SW 1271 (cell line): ENCODE measurements around the gene CELF2.

Source experiments
- DNase-seq, 2 experiments: peaks; one replicate each; lab custom pipeline; 2025; lab: John Stamatoyannopoulos, UW

The CELF2 gene

DNA sequence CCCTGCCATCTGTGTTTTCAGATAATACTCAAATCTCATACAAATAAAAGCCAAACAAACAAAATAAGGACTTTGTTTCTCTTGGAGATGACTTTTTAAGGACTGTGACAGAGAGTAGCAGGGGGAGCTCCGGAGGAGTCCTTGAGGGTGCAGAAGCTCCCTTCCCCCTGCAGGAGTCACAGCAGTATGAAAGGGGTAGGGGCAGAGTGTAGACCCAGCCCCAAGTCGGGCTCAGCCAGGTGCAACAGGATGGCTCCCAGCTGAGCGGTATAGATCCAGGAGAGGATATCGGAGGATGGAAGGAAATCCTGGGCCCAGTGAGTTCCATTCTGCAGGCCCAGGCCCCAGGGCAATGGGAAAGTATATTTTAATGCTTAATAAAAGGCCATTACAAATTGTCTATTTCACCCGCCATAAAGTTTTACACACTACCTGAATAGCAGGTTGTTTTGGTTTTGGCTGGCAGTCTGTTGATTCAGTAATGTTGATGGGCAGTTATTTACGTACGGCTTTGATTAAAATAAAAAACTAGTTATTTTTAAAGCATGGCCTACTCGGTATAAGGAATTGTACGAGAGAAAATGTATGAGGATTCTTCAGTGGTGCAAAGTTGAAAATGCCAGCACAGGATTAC, 206.0 kb downstream of the CELF2 start:
- DNase-seq: no peak

DNA sequence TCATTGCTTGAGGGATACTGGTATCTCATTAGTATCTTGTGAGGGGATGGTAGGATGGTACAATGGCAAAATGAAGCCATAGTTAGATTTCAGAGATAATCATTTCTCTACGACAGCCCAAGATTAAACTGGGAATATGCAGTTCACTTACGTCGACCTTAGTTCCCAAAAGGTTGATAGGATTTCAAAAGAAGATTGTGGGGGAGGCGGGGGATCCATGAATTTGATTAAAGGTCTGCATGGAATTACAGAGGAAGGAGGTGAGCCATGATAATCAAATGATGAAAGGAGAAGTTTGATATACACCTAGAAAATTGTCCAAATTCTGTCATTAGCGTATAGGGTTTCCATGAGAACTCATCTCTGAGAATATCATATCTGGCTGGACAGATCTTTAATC, 206.6 kb downstream of the CELF2 start:
- DNase-seq: no peak

DNA sequence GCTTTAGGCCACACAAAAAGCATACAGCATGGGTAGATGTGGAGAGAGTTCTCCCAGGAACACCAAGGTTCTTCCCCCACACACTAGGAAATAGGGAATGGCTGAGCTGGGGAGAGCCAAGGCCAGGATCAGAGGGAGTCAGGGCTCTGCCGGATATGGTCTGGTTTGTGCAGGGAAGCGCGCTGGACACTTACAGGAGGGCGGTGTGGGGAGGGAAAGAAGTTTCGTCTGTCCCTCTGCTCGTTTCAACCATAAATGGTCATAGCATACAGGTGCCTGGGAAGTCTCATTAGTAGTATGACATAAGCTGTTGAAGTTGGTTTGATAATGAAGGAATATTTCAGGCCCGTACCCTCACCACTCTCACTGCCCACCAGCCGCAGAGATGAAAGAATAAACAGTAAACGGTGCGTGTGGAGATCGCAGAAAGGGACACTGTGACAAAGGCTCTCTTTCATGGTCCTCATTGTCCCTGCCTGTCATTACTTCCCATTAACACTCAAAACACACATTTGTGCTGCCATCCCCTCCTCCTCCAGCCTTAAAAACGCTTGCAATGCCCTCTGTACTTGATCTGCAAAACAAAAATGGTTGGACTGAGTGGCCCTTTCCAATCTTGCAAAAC, 207.2 kb downstream of the CELF2 start:
- DNase-seq: no peak

DNA sequence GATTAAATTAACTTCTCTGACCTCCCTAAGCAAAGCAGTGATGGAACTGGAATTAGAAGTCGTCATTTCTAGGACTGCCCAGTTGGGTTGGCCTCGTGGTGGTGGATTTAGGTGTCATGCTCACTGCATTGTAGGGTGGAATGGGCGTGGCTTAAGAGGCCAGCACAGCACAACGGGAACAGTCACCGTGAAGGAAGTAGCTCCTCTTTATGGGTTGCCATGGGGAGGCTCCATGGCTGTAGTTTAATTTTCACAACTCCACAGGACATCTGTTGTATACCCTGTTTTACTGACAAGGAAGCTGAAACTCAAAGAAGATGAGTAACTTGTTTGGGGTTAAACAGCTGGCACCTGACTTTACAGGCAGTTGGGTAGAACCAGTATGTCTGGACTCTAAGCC, 208.3 kb downstream of the CELF2 start:
- no peak for DNase-seq

DNA sequence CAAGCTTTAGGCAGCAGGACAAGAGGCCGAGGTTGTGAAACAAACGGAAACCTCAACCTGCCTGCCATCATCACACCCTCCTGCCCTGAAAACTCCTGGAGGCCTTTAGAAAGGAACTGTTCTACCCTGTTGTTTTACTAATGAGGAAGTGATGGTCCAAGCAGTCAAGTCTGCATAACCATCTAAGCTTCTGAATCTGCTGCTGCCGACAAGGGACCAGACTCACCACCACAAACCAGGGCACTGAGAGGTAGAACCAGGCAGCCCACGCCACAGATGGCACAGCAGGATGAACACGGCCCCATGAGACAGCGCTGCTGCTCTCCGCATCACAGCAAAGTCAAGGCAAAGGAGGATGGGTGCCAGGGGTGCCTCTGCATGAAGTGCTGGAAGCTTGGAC, 209.4 kb downstream of the CELF2 start:
- no peak for DNase-seq

DNA sequence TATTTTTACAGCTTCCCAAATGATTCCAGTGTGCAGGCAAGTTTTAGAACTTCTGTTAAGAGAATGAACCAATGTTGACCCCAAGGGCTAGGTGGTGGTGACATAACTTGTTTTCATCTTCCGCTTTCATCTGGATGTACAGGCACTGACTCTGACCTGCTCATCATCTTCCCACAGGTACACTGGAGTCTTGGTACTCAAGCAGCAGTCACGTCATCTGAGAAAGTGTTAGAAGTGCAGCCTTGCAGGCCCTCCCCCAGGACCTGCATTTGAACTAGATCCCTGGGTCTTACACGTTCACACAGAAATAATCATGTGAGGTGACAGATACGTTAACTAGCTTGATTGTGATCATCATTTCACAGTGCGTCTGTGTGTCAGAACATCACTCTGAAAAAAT, 212.2 kb downstream of the CELF2 start:
- DNase-seq: no peak

DNA sequence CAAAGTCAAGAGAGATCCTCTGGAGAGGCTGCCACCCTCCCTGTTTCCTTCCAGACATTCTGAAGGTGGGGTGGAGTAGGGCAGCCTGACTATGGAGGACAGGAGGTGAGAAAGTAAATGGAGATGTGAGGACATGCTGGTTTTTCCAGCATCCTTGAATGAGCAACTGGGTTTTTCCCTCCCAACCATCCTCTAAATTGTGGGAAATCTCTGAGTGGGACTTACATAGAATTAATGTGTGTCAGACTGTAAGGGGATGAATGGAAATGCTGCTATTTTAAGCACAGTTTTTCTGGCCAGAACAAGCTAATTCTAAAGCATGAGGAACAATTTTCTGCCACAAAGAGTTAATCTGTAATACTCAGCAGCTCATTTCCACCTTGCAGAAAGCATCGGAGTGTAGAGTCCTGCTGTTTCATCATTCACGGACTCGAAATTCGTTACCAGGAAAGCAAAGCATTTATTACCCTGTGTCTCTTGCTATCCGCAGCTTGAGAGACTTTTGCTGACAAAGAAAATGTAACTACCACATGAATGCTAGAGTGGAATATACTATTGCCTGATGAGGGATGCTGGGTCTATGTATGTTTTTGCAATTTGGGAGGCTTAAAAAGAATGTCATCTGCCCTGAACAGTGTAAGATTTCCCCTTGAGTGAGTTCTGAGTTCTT, 213.0 kb downstream of the CELF2 start:
- no peak for DNase-seq

DNA sequence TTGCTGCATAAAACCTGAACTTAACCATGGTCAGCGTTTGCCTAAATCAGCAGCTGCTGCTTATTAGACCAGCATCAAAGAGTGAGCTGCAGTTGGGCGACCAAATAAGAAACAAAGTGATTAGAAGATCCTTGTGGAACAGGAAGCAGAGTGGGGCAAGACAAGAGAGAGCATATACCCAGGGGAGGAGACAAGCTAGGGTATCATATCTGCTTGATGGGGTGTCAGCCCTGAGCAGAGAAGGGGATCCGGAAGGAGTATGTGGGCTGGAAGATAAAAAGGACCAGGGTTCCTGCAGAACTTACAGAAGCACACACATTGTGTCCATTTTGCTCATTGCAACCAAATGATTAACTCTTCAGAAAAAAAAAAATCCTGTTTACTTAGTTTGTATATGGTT, 213.6 kb downstream of the CELF2 start:
- DNase-seq: no peak

DNA sequence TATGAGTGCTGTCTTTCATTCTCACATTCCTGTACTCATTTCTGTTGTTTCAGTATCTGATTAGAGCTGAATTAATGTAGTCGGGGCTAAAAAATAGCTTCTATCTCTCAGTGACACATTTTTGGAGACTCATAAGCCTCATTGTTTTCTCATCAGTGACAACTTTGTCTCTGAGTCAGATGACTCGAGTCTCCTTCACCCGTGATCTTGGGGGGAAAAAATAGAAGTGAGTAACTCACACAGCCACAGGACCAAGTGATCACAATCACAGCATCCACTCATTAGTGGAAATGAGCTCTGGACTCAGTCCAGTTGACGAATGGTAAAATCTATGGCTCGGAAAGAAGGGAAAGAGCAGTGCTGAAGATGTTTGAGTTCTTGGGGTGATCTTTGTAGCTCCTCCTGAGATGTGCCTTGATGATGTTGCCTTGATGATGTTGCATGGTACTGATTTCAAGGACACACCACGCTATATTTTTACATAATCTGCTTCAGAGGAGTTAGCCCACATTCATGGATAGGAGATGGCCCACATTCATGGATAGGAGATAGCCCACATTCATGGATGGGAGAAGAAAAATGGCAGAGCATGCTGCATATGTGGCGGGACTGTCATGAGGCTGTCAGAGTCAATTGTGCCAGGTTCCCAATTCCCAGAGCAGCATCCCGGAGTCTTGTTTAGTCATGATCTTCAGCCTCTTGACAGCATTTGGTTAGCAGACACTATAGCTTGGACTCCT, 214.7 kb downstream of the CELF2 start:
- no peak for DNase-seq

DNA sequence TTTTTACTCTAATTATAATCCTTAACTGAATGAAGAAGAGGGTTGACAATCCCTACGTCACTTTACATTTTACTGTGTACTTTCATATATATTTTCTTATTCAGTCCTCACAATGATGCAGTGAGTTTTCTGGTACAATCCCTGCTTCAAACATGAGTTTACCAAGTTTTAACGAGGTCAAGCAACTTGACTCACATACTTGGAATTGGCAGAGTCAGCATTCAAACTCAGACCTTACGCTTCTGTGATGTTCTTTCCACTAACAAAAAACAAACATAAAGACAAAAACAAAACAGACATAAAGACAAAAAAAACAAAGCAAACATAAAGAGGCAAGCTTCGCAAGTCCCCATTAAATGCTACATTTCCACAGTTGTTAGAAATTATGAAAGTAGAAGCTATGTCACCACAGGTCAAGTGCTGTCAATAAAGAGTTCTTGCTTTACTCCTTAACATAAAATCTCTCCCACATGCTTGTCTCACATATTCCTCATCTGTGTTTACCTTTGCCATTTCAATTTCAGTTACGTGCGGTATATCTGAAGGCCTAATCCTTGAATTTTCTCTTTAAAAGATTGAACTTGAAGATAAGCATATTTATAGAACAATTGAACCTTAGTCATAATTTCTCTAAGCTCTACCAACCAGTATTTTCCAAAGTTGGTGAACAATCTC, 217.3 kb downstream of the CELF2 start:
- DNase-seq: no peak

DNA sequence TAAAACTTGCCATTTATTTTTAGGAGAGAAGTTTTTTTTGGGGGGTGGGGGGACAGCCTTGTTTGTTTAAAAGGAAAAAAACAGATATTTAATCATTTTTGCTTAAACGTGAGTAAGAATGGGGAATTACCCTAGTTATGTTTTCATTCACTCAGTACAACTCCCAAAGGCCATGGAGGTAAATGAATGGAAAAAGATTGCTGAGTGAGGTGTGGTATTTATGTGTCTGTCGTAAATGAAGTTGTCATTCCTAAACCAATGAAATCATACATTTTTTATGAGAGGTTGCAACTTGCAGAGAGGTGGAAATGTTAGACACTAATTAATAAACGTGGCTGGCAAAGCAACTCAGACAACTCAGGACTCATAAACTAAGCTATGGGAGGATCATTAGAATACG, 218.1 kb downstream of the CELF2 start:
- DNase-seq: no peak

DNA sequence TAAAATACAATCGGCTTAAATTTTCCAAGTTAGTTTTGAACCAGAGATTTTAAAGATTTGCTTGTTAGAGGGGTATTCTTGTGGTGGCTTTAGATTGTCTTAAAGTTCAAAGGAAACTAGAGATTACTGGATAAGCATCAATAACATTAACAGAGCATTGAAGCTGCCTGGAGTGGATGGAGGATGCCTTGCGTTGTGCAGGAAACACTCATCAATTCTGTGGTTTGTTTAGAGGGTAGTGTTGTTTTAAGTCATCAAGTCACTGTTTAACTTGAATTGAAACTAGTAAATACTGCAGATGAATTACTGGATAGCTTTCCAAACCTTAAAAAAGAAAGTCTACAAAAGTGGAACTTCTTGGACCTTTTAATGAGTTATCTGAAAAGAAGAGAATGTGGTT, 218.6 kb downstream of the CELF2 start:
- no peak for DNase-seq

DNA sequence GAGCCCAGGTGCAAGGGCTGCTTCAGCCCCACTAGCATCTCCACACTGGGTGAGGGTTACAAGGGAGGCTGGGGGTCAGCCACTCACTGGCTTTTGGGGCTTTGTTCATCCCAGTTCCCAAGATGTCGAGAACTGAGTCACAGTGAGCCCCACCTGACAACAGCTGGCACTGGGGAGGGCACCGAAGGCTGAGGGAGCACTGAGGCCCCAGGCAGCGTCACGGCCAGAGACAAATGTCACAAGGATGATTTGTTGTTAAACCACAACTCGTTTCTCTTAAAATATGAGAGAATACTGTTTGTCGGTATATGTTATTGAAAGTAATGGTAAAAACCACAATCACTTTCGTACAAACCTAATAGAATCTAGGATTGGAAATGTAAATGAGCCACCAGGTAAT, 219.9 kb downstream of the CELF2 start:
- DNase-seq: no peak

DNA sequence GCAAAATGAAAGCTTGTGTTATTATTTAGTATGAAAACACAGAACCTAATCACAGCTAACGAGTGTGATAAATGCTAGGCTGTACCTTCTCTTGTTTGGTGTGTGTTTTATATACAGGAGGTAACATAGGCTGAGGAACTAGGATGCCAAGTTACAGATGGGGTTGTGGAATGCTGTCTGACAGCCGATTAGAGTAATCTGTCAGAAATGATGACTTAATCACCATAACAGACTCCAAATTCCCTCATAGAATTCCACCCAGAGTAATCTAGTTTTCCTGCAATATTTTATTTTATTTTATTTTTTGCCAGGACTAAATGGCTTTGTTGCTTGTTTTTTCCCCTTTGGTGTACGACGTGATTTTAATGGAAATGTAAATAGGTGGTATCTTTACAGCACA, 221.2 kb downstream of the CELF2 start:
- DNase-seq: no peak

DNA sequence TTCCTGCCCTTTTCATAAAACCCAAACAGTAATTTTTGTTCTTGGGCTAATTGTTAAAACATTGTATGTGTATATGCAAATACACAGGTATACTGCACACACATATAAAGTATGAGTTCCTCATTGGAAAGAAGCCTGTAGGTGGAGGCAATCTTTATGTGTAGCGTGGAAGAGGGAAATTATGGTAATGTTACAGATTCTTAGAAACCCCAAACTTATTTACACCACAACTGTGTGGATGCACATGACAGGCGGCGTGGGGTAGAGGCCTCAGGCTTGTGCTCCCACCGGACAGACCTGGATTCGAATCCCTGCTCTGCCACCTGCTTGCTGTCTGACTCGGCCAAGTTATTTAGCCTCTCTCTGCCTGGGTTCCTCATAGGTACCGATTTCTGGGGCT, 223.0 kb downstream of the CELF2 start:
- no peak for DNase-seq

DNA sequence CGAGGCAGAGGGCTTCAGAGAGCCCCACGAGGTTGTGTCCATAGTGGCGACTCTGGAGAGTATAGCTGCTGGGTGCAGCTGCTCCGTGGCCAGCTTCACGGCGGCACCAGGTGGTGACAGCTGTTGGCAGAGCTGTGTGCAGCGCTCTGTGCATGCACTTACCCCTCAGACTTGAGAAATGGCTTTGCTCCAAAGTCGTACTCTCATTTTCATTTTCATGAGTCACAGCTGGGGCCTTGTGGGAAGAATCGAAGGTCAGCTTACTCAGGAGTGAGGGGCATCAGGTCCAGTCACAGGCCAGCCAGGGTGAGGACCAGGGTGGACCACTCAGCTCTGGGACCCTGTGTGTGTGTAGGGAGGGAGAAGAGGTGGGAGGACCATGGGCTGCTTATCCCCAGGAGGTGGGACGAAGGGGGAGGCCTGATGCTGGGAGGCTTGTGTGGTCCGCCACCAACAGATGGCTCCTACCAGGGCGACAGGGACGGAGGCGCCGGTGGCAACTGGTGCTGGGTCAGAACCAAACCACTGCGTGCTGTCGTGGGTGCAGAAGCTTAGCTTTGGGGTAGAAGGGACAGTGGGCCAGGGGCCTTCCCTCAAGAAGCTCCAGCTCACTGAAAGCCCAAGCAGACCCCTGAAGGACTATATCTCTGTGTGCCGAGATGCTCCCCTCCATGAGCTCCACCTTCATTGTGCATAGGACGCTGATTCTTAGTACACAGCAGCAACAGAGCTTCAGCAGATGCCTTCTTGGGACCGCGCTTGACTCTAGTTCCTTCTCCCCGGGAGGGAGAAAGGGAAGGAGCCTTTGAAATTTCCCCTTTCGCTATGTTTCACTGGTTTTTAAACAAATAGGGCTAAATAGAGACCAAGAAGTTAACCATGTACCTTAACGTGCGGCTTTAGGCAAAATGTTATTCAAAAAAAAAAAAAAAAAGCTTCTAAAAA, 225.0 kb downstream of the CELF2 start:
- DNase-seq: no peak

DNA sequence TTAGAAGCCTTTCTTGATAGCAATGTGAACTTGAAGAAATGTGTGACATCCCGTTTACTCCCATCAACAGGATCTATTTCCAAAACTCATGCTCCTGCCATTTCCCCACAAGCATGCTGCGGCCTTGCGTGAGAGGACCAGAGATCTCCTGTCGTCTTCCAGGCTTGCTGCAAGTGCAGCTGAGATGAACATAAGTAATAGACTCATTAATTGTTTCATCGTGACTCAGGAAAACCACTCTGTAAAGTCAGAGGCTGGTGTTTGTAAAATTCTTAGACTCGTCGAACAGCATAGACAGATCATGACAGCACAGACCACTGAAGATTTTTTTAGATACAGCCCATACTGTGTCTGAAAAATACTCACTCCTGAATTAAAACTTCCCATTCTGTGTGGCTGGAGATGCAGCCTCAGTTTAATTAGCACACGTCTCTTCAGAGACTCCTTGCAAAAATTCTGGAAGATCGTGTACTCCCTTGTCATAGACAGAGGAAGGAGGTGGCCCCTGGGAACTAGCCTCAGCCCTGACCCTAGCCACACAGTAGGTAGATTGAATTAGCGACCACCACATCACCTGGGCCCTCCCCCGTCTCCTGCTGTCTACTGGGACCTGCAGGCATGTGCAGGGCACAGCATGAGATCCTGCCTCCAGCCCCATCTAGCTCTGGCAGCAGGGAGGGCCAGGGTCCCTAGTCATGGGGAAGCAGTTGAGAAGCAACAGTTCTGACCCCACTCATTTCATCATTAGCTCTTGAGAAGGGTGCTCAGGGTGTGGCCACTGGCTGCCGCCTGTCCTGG, 226.0 kb downstream of the CELF2 start:
- no peak for DNase-seq

DNA sequence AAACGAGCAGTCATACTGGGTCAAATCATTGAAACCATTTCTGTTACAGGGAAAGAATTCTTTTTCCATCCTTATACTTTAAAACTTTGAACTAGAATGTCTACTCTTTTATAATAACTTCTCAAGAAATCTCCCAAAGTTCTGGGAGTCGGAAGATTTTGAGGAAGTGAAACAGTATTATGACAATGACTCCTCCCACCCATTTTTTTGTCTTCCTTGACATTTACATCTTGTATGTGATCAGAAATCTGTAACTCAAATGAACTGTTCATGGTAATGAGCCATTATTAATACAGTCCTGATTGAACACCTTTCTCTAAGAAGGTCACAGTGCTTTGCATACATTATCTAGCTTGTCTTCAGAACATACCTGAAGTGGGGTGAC, 227.4 kb downstream of the CELF2 start:
- DNase-seq: no peak

DNA sequence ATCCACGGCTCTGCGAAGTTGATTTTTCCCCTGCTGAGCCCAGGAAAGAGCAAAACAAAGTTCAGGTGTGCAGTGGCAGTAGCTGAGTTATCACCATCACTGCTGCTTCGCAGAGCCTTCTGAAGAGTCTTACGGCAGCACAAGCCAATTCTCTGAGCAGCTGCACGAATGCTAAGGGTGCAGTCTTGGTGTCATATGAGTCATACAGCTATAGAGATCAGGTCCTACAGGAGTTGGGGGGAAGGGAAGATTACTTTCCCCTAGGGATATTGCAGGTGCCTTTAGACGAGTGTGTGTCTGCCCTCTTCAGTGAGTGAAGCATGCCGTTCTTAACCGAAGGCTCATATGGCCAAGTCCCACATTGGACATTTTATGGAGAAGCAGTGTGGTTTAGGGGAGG, 227.8 kb downstream of the CELF2 start:
- no peak for DNase-seq

DNA sequence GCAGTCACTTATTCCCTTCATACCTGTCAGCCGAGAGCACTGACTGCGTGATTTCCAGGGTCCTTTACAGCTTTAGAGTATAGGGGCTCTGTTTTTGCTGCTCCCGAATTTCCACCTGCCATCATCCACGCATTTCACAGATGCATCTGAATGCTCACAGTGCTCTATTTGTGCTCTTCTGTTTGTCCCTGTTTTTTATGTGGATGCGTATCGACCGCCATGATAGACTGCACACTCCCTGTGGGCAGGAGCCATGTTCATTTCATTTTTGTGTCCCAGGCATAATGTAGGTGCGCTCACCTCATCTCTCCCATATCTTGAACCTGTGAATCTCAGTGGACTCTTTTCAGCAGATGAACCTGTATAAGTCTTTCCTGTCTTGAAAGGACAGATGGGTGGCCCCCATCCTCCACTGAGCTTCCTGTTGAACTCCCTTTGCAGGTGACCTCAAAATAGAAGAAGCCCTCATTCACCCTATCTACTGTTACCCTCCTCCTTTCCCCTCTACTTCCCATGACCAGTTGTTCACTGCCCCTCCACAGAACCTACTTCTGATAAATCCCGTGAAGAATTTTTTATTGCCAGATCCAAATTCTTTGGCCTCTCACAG, 228.4 kb downstream of the CELF2 start:
- DNase-seq: no peak
